SU-DHL-6 (cell line): ENCODE results near the gene NFE2L3.

Source experiments
- H2AFZ ChIP-seq: fragments of 200-600 bp; sonication (generic); 2 replicates; pipeline ENCODE4 v1.6.1; 2014; ENCODE audit warnings: low read depth, mild to moderate bottlenecking, moderate library complexity, mixed read lengths, antibody characterized with exemption, low read length; ENCODE audit not compliant: severe bottlenecking
- H3F3A ChIP-seq: fragments of 200-600 bp; shearing (Covaris generic); 2 replicates; pipeline ENCODE4 v1.6.0; 2016; ENCODE audit warnings: antibody characterized with exemption, mild to moderate bottlenecking; ENCODE audit not compliant: insufficient read depth
- H3K27ac ChIP-seq: fragments of 200-600 bp; sonication (generic); 2 replicates; pipeline ENCODE4 v1.5.1; 2016; ENCODE audit warnings: low read depth, mild to moderate bottlenecking, low read length, moderate library complexity, mixed read lengths
- H3K27me3 ChIP-seq: fragments of 200-600 bp; sonication (generic), shearing (Covaris generic); 2 replicates; pipeline ENCODE4 v1.6.0; 2014; ENCODE audit warnings: mild to moderate bottlenecking, low read length
- H3K36me3 ChIP-seq: fragments of 200-600 bp; sonication (generic); 2 replicates; pipeline ENCODE4 v1.6.1; 2014; ENCODE audit warnings: mild to moderate bottlenecking, low read length, mixed read lengths
- H3K4me2 ChIP-seq: fragments of 300-600, 200-600 bp; shearing (Covaris generic), sonication (generic); 2 replicates; pipeline ENCODE4 v1.6.0; 2014; ENCODE audit warnings: low read length, low read depth, mild to moderate bottlenecking; ENCODE audit not compliant: poor library complexity, severe bottlenecking
- H3K4me3 ChIP-seq: fragments of 200-600 bp; sonication (generic); 2 replicates; pipeline ENCODE4 v1.5.1; 2014; ENCODE audit warnings: antibody characterized with exemption, low read length, mild to moderate bottlenecking, mixed read lengths; ENCODE audit not compliant: insufficient read depth, poor library complexity, severe bottlenecking
- H3K79me2 ChIP-seq: fragments of 200-600 bp; sonication (generic); 2 replicates; pipeline ENCODE4 v1.6.1; 2014; ENCODE audit warnings: mild to moderate bottlenecking, low read length, moderate library complexity; ENCODE audit not compliant: insufficient read depth
- H3K9ac ChIP-seq: fragments of 200-600 bp; sonication (generic); 2 replicates; pipeline ENCODE4 v1.7.0; 2014; ENCODE audit warnings: mild to moderate bottlenecking, low read length
- H3K9me2 ChIP-seq: fragments of 200-600 bp; sonication (generic); replicated peaks from 2 replicates; pipeline ENCODE4 v1.6.1; 2014; ENCODE audit warnings: low read length; ENCODE audit not compliant: insufficient read depth
- H3K9me3 ChIP-seq: fragments of 200-600 bp; sonication (generic); 2 replicates; pipeline ENCODE4 v1.6.1; 2014; ENCODE audit warnings: low read length, mixed read lengths; ENCODE audit not compliant: insufficient read depth
- H4K20me1 ChIP-seq: fragments of 200-600 bp; sonication (generic); 2 replicates; pipeline ENCODE4 v1.6.1; 2014; ENCODE audit warnings: low read depth, mild to moderate bottlenecking, antibody characterized with exemption, low read length, moderate library complexity, mixed read lengths
- CTCF ChIP-seq: fragments of 200-600 bp; sonication (generic); IDR thresholded peaks from one replicate; pipeline ENCODE4 v1.5.1; 2017; ENCODE audit warnings: antibody characterized with exemption, mild to moderate bottlenecking, low read length, moderate library complexity; ENCODE audit not compliant: insufficient read depth, poor library complexity, severe bottlenecking
- EZH2phosphoT487 ChIP-seq: fragments of 200-600 bp; sonication (generic), shearing (Covaris generic); conservative IDR thresholded peaks from 2 replicates; pipeline ENCODE4 v1.6.1; 2018; ENCODE audit warnings: mild to moderate bottlenecking, antibody characterized with exemption, low read length, moderate library complexity, mixed read lengths

Gene NFE2L3

GRCh38 chr7:26178272-26178960 lies 26.4 kb downstream of the NFE2L3 start:
- Histone ChIP-seq H3K9me2 (no peaks in the 10 kb centered on the region), H3K9me3 (no peaks in the 10 kb centered on the region), H4K20me1 (no peaks in the 10 kb centered on the region), H3K36me3 (no peaks in the 10 kb centered on the region), H3F3A (peaks cover 27% of the 10 kb centered on the region), H3K79me2 (no peaks in the 10 kb centered on the region), H2AFZ (no peak overlapping the region), H3K9ac (no peak overlapping the region), H3K27me3 (no peaks in the 10 kb centered on the region), H3K27ac (no peak overlapping the region), H3K4me2 (no peak overlapping the region), H3K4me3 (no peak overlapping the region)
- TF ChIP-seq CTCF (no peak), EZH2phosphoT487 (no peak)

GRCh38 chr7:26179422-26179821 lies 27.4 kb downstream of the NFE2L3 start:
- no peaks in the 10 kb centered on the region for H3K9me3 ChIP-seq
- peaks cover 37% of the 10 kb centered on the region for H3F3A ChIP-seq
- H3K27ac ChIP-seq: no peak overlapping the region
- no peak overlapping the region for H3K4me3 ChIP-seq
- no peaks in the 10 kb centered on the region for H3K9me2 ChIP-seq
- H3K9ac ChIP-seq: no peak overlapping the region
- no peak overlapping the region for H3K4me2 ChIP-seq
- no peak overlapping the region for H2AFZ ChIP-seq
- TF ChIP-seq EZH2phosphoT487 (no peak), CTCF (no peak)
- no peaks in the 10 kb centered on the region for H3K79me2 ChIP-seq
- no peaks in the 10 kb centered on the region for H4K20me1 ChIP-seq
- no peaks in the 10 kb centered on the region for H3K36me3 ChIP-seq
- H3K27me3 ChIP-seq: no peaks in the 10 kb centered on the region

DNA sequence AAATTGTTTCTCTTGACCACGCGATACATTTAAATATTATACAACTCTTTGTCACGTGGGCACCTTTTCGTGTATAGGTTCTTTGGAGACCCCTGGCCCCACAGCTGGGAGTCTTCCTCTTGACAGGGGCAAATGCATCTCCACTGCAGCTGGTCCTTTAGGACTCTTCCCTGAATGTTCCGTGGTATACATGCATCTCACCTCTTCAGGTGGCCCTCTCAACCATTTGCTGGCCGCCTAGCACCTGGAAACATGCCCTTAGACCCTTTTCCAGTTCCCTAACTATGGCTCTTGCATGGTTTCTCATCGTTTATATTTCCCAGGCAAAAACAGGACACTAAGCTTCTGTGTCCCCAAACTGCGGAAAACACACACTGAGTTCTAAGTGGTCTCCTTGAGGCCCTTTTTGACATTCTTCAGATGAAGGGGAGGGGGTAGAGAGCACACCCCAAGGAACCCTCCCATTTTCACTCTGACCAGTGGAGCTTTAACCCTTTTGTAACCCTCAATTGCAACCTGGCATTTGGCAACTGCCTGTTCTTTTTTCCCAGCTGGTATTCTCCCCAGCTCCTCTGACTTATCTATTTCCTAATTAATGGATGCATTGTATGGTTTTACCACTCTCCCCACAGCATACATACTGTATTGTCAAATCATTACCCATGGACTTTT lies 28.0 kb downstream of the NFE2L3 start:
- Histone ChIP-seq H3K9me2 (no peaks in the 10 kb centered on the region), H3K9ac (no peak overlapping the region), H4K20me1 (no peaks in the 10 kb centered on the region), H3K9me3 (no peaks in the 10 kb centered on the region), H3K27ac (no peak overlapping the region), H3K36me3 (no peaks in the 10 kb centered on the region), H3K4me3 (no peak overlapping the region), H3K4me2 (no peak overlapping the region), H3K79me2 (no peaks in the 10 kb centered on the region), H2AFZ (no peak overlapping the region), H3F3A (peaks cover 42% of the 10 kb centered on the region), H3K27me3 (no peaks in the 10 kb centered on the region)
- no peak for TF ChIP-seq CTCF
- TF ChIP-seq EZH2phosphoT487: no peak
